GM12865 (cell line): ENCODE measurements around the gene CHAT.

Experiments used
- DNase-seq: peaks from one replicate; pipeline ENCODE4 v3.0.0; 2010; ENCODE audit warnings: low read depth
- H3K4me3 ChIP-seq: 2 replicates; pipeline ENCODE4 v1.5.1; 2011; ENCODE audit warnings: mild to moderate bottlenecking, low read depth, low read length, control low read depth
- CTCF ChIP-seq: IDR thresholded peaks from 2 replicates; pipeline ENCODE4 v1.5.1; 2011; ENCODE audit warnings: low read length, control low read depth, low read depth, inconsistent platforms; ENCODE audit not compliant: insufficient read depth; ENCODE audit errors: missing control alignments

Gene CHAT

GRCh38 chr10:49613882-49614241, at the start of gene CHAT:
Gene CHAT, plus strand, starts transcription at chr10:49614037. Its CDS starts 153 bp downstream, at chr10:49614190.
- DNase-seq = no peak
- no peak within 1 kb of the TSS for H3K4me3 ChIP-seq
- TF ChIP-seq CTCF = no peak

- TF ChIP-seq CTCF = no peak
- no peak for DNase-seq
- H3K4me3 ChIP-seq = no peak overlapping the region
Measured at GRCh38 chr10:49564461-49565009, 49.3 kb upstream of the CHAT start.

GRCh38 chr10:49567810-49568209, 46.0 kb upstream of the CHAT start:
- H3K4me3 ChIP-seq = no peak overlapping the region
- DNase-seq = no peak
- TF ChIP-seq CTCF = no peak

- H3K4me3 ChIP-seq = no peak overlapping the region
Measured at GRCh38 chr10:49568235-49568634, 45.6 kb upstream of the CHAT start.

GRCh38 chr10:49569031-49569631, 44.7 kb upstream of the CHAT start:
- TF ChIP-seq CTCF = no peak
- no peak for DNase-seq
- no peak overlapping the region for H3K4me3 ChIP-seq

More at GRCh38 chr10:49568235-49568634, 45.6 kb upstream of the CHAT start:
- DNase-seq = peak; percentile 71
- TF ChIP-seq CTCF = no peak

- H3K4me3 ChIP-seq = no peak overlapping the region
- no peak for TF ChIP-seq CTCF
- DNase-seq = peak; percentile 13
Measured at GRCh38 chr10:49571388-49571787, 42.4 kb upstream of the CHAT start.

GRCh38 chr10:49572594-49573114, 41.2 kb upstream of the CHAT start:
- DNase-seq = no peak
- TF ChIP-seq CTCF = no peak
- H3K4me3 ChIP-seq = no peak overlapping the region
